Mucosa of descending colon (tissue), 3 donors: ENCODE results near the gene CASP6. TPM values are rescaled to one million over a fixed set of nuclear protein-coding genes. Genes with fewer than 3 reads are reported as not detected.

Experiments
- ATAC-seq: fragments of 200-7000 bp; cut with Tn5 transposase; one replicate; pipeline ENCODE4 v1.9.1; 2020; ENCODE audit warnings: mild to moderate bottlenecking, moderate library complexity
- DNase-seq, 3 donors: peaks; one replicate each; pipeline ENCODE4 v3.0.0-alpha.2; 2020
- H3K36me3 ChIP-seq: fragments of 200-600 bp; one replicate; pipeline ENCODE4 v1.8.0; 2021; ENCODE audit warnings: low read depth, mild to moderate bottlenecking
- H3K4me1 ChIP-seq: fragments of 200-600 bp; one replicate; pipeline ENCODE4 v1.8.0; 2021; ENCODE audit warnings: low read depth, mild to moderate bottlenecking
- H3K4me3 ChIP-seq: fragments of 200-600 bp; one replicate; pipeline ENCODE4 v1.8.0; 2021; ENCODE audit warnings: mild to moderate bottlenecking
- H3K9me3 ChIP-seq: fragments of 200-600 bp; one replicate; pipeline ENCODE4 v1.8.0; 2021; ENCODE audit warnings: mild to moderate bottlenecking
- intact Hi-C, 2 donors: fragments of 100-400 bp; cut with DNase I in 1 of 2; cut with micrococcal nuclease in 1 of 2; formaldehyde crosslinking; loops; one replicate each; pipeline versions ENCODE4 v1.11.0 to v1.11.1; 2022; cut with DNase I, micrococcal nuclease
- total RNA-seq, 3 donors: library from RNA; stranded (reverse); fragmentation: NEBNext Ultra II Directional in 2 of 3; extraction: Animal tissue kit (Norgen Biotek cat#: 25700) in 2 of 3; gene quantifications; one replicate each; pipeline versions ENCODE4 v1.2.1 to v1.2.4, GENCODE V29; 2021 to 2023
- TF ChIP-seq, protein P1 (sequence below): fragments of 200-600 bp; IDR thresholded peaks from one replicate; pipeline ENCODE4 v1.8.0; 2022; ENCODE audit warnings: antibody characterized with exemption, mild to moderate bottlenecking
- donor health status: DM: no; HTN: no; CAD: no; lungs with moderate emphysema.
- donor health status: DM: no; HTN: no; CAD: no.
- donor health status: DM: no; HTN: yes; CAD: no.

The CASP6 gene
- total RNA-seq, 3 donors from 2014 or later: 40.1 to 81.5 (median 78.7) TPM

DNA sequence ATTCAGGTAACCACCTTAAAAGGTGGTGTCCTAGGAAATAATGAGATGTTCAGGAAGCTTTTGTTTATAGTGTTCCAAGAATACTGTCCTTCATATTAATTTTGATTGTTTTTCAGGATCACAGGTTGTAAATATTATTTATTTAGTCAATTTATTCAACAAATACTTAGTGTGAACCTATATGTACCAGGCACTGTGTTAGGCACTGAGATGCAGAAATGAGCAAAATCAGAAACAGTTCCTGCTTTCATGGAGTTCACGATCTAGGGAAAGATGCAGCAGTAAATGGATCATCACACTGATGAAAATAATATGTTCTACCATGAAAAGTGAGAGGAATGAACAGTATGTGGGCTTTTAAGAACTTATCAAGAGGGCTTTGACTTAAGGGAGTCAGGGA lies 44.9 kb upstream of the CASP6 start:
- intact Hi-C loops: no loop called here
- ATAC-seq: no peak
- Histone ChIP-seq H3K9me3 (no peaks in the 10 kb centered on the region), H3K4me3 (no peak overlapping the region), H3K4me1 (no peaks in the 10 kb centered on the region), H3K36me3 (no peaks in the 10 kb centered on the region)
- no peak for DNase-seq
- TF ChIP-seq, protein P1, sequence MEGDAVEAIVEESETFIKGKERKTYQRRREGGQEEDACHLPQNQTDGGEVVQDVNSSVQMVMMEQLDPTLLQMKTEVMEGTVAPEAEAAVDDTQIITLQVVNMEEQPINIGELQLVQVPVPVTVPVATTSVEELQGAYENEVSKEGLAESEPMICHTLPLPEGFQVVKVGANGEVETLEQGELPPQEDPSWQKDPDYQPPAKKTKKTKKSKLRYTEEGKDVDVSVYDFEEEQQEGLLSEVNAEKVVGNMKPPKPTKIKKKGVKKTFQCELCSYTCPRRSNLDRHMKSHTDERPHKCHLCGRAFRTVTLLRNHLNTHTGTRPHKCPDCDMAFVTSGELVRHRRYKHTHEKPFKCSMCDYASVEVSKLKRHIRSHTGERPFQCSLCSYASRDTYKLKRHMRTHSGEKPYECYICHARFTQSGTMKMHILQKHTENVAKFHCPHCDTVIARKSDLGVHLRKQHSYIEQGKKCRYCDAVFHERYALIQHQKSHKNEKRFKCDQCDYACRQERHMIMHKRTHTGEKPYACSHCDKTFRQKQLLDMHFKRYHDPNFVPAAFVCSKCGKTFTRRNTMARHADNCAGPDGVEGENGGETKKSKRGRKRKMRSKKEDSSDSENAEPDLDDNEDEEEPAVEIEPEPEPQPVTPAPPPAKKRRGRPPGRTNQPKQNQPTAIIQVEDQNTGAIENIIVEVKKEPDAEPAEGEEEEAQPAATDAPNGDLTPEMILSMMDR: no peak

DNA sequence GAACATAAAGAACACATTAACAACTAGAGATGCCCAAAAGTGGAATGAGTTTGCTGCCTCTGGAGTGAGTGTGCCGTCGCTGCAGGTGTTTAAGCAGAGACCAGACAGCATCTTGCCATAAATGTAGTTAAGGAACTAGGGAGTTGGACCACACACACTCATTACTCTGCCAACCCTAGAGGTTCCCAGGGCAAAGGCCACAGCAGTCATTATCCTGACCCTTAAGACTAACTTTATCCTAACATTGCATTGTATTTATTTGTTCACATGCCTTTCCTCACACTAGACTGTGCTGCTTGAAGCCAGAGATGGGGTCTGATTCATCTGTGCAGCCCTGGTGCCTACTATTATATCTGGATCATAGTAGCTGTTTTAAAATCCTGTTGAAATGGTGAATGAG lies 43.5 kb upstream of the CASP6 start:
- DNase-seq: no peak
- Histone ChIP-seq H3K4me3 (no peak overlapping the region), H3K9me3 (no peaks in the 10 kb centered on the region), H3K36me3 (no peaks in the 10 kb centered on the region), H3K4me1 (no peaks in the 10 kb centered on the region)
- no peak for ATAC-seq
- intact Hi-C loops: no loop called here
- TF ChIP-seq, protein P1: no peak

DNA sequence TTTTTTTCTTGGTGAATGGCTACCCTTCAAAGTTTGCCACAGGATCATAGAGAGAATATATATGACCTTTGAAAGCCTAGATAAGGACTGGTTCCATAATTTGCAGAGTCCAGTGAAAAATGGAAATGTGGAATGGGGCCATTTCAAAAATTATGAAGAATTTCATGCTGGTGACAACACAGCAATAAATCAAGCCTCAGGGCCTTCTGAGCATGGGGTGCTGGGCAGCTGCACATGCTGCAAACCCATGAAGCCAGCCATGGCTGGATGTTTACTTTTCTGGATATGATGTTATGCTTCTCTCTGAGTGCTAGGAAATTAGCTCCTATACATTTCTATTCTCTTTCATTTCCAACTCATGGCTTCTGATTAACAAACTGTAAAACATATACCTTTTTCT lies 42.6 kb upstream of the CASP6 start:
- no peaks in the 10 kb centered on the region for H3K4me1 ChIP-seq
- TF ChIP-seq, protein P1: no peak
- DNase-seq (no peak), ATAC-seq (no peak)
- no peak overlapping the region for H3K4me3 ChIP-seq
- no peaks in the 10 kb centered on the region for H3K36me3 ChIP-seq
- intact Hi-C loops: no loop called here
- no peaks in the 10 kb centered on the region for H3K9me3 ChIP-seq

DNA sequence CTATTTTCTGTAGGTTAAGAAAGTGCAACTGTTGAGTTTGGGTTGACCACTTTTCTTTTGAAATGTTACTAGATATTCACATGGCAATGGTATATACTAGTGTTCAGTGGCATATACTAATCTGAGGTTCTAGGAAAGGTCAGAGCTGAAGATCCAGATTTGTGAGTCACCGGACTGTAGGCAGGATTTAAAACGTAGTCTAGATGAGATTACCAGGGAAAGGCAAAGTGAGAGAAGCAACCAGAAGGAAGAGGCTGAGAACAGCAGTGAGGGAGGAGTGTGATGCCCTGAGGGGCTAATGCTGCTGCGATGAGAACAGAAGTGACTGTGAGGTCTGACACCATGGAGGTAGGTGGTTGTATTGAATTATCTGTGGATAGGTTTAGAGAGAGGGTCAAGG lies 36.3 kb upstream of the CASP6 start:
- Histone ChIP-seq H3K4me3 (no peak overlapping the region), H3K9me3 (no peaks in the 10 kb centered on the region), H3K36me3 (no peaks in the 10 kb centered on the region), H3K4me1 (no peaks in the 10 kb centered on the region)
- DNase-seq (no peak), ATAC-seq (no peak)
- TF ChIP-seq, protein P1: no peak
- intact Hi-C loops: no loop called here

DNA sequence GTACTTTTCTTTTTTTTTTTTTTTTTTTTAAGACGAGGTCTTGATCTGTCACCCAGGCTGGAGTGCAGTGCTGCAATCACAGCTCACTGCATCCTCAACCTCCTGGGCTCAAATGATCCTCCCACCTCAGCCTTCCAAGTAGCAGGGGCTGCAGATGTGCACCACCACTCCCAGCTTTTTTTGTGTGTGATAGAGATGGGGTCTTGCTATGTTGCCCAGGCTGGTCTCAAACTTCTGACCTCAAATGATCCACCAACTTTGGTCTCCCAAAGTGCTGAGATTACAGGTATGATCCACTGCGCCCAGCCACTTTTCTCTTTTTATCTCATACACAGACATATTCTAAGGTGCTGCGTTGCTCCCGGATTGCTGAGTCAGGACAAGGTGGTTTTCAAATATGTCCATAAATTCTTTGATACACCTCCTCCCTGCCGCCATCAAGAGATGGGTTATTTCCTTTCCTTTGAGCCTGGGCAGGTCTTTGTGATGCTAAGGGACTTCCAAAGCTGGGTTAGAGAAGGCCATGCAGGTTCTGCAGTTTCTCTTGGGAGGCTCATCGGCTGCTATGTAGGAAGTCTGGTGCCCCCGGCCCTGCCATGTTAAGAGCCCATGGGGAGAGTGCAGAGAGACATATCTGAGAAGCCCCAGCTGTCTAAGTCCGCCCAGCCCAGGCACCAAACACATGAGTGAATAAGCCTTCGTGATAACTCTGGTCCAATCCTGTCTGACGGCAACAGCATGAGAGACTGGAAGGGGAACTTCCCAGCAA lies 35.0 kb upstream of the CASP6 start:
- Histone ChIP-seq H3K4me1 (no peaks in the 10 kb centered on the region), H3K9me3 (no peaks in the 10 kb centered on the region), H3K4me3 (no peak overlapping the region), H3K36me3 (no peaks in the 10 kb centered on the region)
- intact Hi-C loops: no loop called here
- no peak for ATAC-seq
- TF ChIP-seq, protein P1: no peak
- DNase-seq: no peak
